Loucy (cell line): ENCODE results near the gene TMEM132D.

Experiments used
- CTCF ChIP-seq: fragments of 200-600 bp; sonication (generic); conservative IDR thresholded peaks from 2 replicates; pipeline ENCODE4 v1.5.1; 2014; ENCODE audit warnings: mild to moderate bottlenecking, antibody characterized with exemption, low read length
- EZH2phosphoT487 ChIP-seq: fragments of 200-600 bp; IDR thresholded peaks from 2 replicates; pipeline ENCODE4 v1.6.1; 2018; ENCODE audit warnings: antibody characterized with exemption, mild to moderate bottlenecking, moderate library complexity, borderline replicate concordance

DNA sequence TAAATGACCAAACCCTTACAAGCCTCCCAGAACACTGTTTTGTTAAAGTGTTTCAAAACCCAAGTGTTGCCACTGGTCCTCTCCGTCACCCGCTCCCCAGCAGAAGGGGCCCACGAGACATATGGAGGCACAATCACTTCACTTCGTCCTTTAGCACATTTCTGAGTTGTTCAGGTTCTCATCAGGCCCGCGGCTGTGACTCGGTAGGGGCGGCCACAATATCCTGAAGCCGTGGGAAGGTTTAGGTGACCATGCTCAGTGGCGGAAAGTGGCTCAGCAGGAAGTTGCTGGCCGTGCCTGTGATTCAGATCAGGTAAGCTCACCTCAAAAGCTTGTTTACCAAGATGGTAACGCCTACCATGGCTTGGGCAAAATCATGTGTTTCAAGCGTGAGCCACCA lies 823.0 kb downstream of the TMEM132D start:
- TF ChIP-seq CTCF (no peak), EZH2phosphoT487 (no peak)
